Stomach (tissue), 4 donors: ENCODE measurements around the gene SNAP23.

Source experiments
- CTCF ChIP-seq, 7 experiments: fragments of 450-650 bp in 4 of 7; fragments of 200-600 bp in 3 of 7; sonication (generic) in 3 of 7; IDR thresholded peaks; one replicate each; pipeline ENCODE4 v1.5.1; 2016 to 2019; ENCODE audit warnings: antibody characterized with exemption in 7 of 7, control low read depth in 2 of 7, mild to moderate bottlenecking in 1 of 7
- POLR2A ChIP-seq, 4 donors: fragments of 450-650 bp; IDR thresholded peaks; one replicate each; pipeline ENCODE4 v1.6.1; 2016; ENCODE audit warnings: antibody characterized with exemption in 4 of 4, control low read depth in 2 of 4, mild to moderate bottlenecking in 1 of 4, moderate library complexity in 1 of 4

- no peak for TF ChIP-seq CTCF (IDR thresholded peaks at IDR 0.05)
- TF ChIP-seq POLR2A (IDR thresholded peaks at IDR 0.05), result no peak
Observed at GRCh38 chr15:42523331-42523730, 27.9 kb downstream of the SNAP23 start.
